Activated T-helper 17 cell treated with anti-CD3 and anti-CD28 coated beads, Interleukin-2, amount 50 U/mL, for 72 hours (primary cell): Measurements from ENCODE around the gene SPDL1. TPM values are rescaled to one million over a fixed set of nuclear protein-coding genes. Genes with fewer than 3 reads are reported as not detected.

ENCODE experiments used
- ATAC-seq: fragments of 150-1000 bp; cut with Tn5 transposase; replicated peaks from 2 replicates; pipeline ENCODE4 v1.10.0; 2021; ENCODE audit warnings: mild to moderate bottlenecking, moderate library complexity
- H3K27ac Mint-ChIP-seq: one replicate; pipeline ENCODE4 v1.8.0; 2022; ENCODE audit warnings: mixed read lengths
- H3K27me3 Mint-ChIP-seq: one replicate; pipeline ENCODE4 v1.8.0; 2022; ENCODE audit warnings: mixed read lengths
- H3K36me3 Mint-ChIP-seq: one replicate; pipeline ENCODE4 v1.8.0; 2022; ENCODE audit warnings: low read depth, mild to moderate bottlenecking, mixed read lengths
- H3K4me1 Mint-ChIP-seq: one replicate; pipeline ENCODE4 v1.8.0; 2022; ENCODE audit warnings: mixed read lengths
- H3K4me3 Mint-ChIP-seq: one replicate; pipeline ENCODE4 v1.8.0; 2022; ENCODE audit warnings: mild to moderate bottlenecking, mixed read lengths
- H3K9me3 Mint-ChIP-seq: one replicate; pipeline ENCODE4 v1.8.0; 2022; ENCODE audit warnings: mixed read lengths
- total RNA-seq, 2 donors: library from RNA; stranded (reverse); gene quantifications; one replicate each; pipeline ENCODE4 v1.2.3, GENCODE V29; 2022

The SPDL1 gene
- total RNA-seq, 2 donors from 2014 or later: 22.8 to 38.4 TPM

DNA sequence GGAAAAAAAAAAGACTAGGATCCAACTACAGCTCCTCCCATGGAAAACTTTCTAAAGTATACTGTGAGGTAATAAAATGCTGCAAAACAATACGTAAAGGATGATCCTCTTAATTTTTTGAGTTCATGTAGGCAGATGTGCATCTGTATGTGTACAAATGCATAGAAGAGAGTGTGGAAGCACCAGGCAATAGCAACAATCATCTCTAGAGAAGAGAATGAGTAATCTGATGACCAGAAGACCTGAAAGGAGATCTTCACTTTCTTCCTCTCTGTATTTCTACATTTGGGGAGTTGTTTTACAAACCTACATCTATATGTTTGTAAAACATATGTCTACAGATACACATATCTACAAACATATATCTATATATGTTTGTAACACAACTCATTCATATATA lies 29.3 kb upstream of the SPDL1 start:
- no peak for ATAC-seq
- no peaks in the 10 kb centered on the region for H3K9me3 Mint-ChIP-seq
- no peak overlapping the region for H3K4me3 Mint-ChIP-seq
- H3K27ac Mint-ChIP-seq: no peak overlapping the region
- no peaks in the 10 kb centered on the region for H3K36me3 Mint-ChIP-seq
- no peaks in the 10 kb centered on the region for H3K4me1 Mint-ChIP-seq
- H3K27me3 Mint-ChIP-seq: peaks cover 31% of the 10 kb centered on the region

DNA sequence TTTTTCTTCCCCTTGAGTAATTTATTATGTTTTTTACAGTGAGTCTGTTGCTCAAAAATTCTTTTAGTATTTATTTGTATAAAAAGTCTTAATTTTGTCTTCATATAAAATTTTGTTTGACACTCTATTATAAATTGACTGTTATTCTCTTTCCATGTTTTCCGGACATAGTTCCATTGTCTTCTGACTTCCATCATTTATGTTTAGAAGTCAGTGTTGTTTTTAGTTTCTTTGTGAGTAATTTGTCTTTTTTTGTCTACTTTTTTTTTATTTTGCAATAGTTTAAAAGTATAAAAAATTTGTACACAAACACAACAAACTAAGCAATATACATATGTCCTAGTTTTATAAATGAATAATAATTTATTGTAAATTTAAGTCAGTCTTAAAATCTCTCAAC lies 25.7 kb upstream of the SPDL1 start:
- Mint-ChIP-seq H3K36me3 (no peaks in the 10 kb centered on the region), H3K4me3 (no peak overlapping the region), H3K27me3 (peaks cover 22% of the 10 kb centered on the region), H3K27ac (no peak overlapping the region), H3K9me3 (no peaks in the 10 kb centered on the region), H3K4me1 (no peaks in the 10 kb centered on the region)
- ATAC-seq: no peak

DNA sequence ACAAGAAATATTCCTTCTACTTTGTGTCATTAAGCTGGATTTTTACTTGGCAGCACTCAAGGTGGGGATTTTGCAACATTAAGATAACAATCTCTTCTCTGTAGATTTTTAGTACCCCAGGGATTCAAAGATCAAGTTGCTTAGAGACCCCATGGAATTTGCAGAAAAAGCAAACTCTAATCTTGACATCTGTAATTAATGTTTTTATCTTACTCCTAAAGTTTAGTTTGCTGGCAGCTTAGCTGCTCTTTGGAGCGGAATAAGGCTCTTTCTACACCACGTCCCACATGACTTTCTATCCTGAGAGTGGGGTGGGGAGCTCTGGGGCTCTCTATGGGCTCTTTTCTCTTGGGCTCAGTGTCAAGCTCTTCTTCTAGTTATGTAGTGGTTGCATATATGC lies 21.7 kb upstream of the SPDL1 start:
- H3K27me3 Mint-ChIP-seq: peaks cover 39% of the 10 kb centered on the region
- no peaks in the 10 kb centered on the region for H3K36me3 Mint-ChIP-seq
- H3K4me3 Mint-ChIP-seq: no peak overlapping the region
- ATAC-seq: no peak
- no peak overlapping the region for H3K27ac Mint-ChIP-seq
- H3K9me3 Mint-ChIP-seq: peaks cover 3% of the 10 kb centered on the region
- H3K4me1 Mint-ChIP-seq: no peaks in the 10 kb centered on the region

DNA sequence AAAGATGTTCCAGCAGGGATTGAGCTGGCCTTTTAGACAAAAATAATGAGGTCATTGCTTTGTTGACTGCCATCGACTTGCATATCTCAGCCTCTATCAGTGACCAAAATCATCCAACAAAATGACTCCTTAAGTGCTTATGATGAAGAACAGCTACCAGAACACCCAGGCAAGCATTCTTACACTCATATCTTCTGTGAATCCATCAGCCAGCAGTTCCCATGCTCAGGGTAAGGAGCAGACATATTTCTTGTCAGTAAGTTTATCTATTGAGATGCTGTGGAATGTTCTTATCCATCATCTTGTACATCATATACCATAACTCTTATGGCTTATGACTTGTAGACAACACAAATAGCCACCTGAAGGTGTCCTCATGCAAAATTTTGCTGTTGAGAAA lies 20.2 kb upstream of the SPDL1 start:
- H3K36me3 Mint-ChIP-seq: no peaks in the 10 kb centered on the region
- H3K4me1 Mint-ChIP-seq: no peaks in the 10 kb centered on the region
- no peak overlapping the region for H3K4me3 Mint-ChIP-seq
- no peak for ATAC-seq
- peaks cover 49% of the 10 kb centered on the region for H3K27me3 Mint-ChIP-seq
- peaks cover 3% of the 10 kb centered on the region for H3K9me3 Mint-ChIP-seq
- no peak overlapping the region for H3K27ac Mint-ChIP-seq

DNA sequence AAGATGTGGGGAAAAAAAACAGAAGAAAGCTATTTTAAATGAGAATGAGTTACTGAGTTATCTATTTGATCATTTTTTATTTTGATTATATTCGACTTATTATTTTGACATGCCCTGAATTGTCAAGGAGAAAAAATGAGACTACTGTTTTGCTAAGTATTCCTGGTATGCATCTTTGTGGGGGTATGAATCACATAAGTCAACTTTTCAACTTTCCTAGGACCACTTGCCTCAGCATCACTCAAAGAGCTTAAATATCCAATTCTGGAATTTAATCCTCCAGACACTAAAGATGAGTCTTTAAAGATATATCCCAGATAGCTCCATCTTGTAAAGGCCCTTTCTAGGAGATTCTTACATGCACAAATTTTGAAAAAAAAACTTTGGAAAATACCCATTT lies 17.4 kb upstream of the SPDL1 start:
- Mint-ChIP-seq H3K4me1 (no peaks in the 10 kb centered on the region), H3K27me3 (peaks cover 46% of the 10 kb centered on the region), H3K9me3 (peaks cover 3% of the 10 kb centered on the region)

DNA sequence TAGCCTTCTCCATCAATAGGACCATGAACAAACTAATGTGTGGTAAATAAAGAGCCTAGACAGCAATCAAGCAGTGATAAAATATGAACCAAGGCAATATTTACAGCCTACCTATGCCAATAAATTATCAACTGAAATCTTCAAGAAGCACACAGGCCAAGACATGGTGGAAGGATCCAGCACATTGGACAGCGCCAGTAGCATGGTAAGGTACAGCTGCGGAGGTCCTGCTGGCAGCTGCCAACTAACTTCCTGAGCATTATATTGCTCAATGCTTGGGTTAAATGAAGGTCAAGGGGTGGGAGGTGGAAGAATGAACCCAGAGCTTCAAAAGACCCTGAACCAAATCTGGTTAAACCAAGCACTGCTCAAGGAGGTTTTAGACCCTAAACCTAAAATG lies 16.5 kb upstream of the SPDL1 start:
- peaks cover 3% of the 10 kb centered on the region for H3K9me3 Mint-ChIP-seq
- peaks cover 46% of the 10 kb centered on the region for H3K27me3 Mint-ChIP-seq
- H3K4me1 Mint-ChIP-seq: no peaks in the 10 kb centered on the region
- H3K27ac Mint-ChIP-seq: no peak overlapping the region
- no peaks in the 10 kb centered on the region for H3K36me3 Mint-ChIP-seq
- ATAC-seq: no peak
- no peak overlapping the region for H3K4me3 Mint-ChIP-seq

More for the DNA sequence above, 17.4 kb upstream of the SPDL1 start:
- no peak overlapping the region for H3K4me3 Mint-ChIP-seq
- H3K27ac Mint-ChIP-seq: no peak overlapping the region
- H3K36me3 Mint-ChIP-seq: no peaks in the 10 kb centered on the region
- no peak for ATAC-seq

DNA sequence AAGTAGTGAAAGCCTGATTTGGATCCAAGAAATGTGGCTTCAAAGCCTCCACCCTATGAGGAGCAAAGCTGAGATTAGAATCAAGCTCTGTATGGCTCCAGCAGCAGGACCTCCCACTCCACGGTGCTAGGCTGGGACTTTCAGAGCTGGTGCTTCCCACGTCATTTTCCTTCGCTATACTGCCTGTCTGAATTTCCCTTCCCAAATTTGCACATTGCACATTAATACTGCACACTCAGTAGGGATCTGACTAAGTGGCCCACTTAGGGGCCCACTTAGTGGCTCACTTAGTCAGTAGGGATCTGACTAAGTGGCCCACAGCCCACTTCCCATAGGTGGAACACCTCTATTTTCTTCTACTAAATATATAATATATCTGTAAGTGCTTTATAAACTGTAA lies 14.1 kb upstream of the SPDL1 start:
- no peaks in the 10 kb centered on the region for H3K4me1 Mint-ChIP-seq
- no peak overlapping the region for H3K27ac Mint-ChIP-seq
- H3K27me3 Mint-ChIP-seq: peaks cover 41% of the 10 kb centered on the region
- H3K36me3 Mint-ChIP-seq: no peaks in the 10 kb centered on the region
- no peak overlapping the region for H3K4me3 Mint-ChIP-seq
- ATAC-seq: peak; percentile 88
- H3K9me3 Mint-ChIP-seq: peaks cover 3% of the 10 kb centered on the region

DNA sequence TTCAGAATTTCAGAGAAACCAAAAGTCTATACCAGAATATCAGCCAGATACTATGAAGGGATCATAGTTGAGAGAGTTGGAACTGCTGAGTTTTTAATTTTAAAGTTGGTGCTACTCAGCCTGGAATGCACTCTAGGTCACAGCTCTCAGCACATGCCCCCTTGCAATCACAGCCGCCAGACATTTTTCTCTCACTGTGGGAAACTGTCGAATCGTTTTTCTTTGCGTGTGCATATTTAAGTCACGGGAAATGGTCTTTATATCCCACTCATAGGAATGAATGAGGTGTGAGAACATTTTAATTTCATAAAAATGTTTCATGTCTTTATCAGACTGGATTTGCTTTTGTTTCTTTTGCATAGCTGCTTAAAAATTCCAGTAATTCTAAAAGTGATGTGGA lies 12.2 kb upstream of the SPDL1 start:
- no peak for ATAC-seq
- Mint-ChIP-seq H3K36me3 (no peaks in the 10 kb centered on the region), H3K27me3 (peaks cover 43% of the 10 kb centered on the region), H3K9me3 (no peaks in the 10 kb centered on the region), H3K4me1 (no peaks in the 10 kb centered on the region), H3K27ac (no peak overlapping the region), H3K4me3 (no peak overlapping the region)

DNA sequence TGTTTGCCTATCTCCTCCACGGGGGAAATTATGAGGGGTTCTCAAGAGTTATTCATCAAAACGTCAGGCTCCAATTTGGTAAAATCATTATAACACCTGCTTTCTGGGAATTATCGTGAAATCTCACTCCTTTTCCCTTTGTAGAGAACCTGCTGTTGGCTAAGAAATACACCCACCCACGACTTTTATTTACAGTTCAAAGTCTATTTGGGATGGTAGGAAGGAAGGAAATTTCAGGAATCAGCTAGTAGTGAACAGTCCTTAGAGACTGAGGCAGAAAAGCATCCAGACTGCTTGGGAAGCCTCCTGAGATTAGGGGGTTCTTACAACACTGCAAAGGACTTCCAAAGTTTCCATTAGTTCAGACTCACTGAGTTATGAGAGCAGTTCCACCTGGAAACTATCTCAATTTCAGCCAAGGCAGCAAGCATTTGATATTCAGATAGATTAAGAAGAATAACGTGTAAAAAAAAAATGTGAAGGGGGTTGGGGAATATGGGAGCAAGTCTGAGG lies 9.4 kb upstream of the SPDL1 start:
- Mint-ChIP-seq H3K4me3 (no peak overlapping the region), H3K27me3 (peaks cover 37% of the 10 kb centered on the region), H3K36me3 (no peaks in the 10 kb centered on the region), H3K27ac (no peak overlapping the region), H3K4me1 (no peaks in the 10 kb centered on the region), H3K9me3 (no peaks in the 10 kb centered on the region)
- no peak for ATAC-seq

DNA sequence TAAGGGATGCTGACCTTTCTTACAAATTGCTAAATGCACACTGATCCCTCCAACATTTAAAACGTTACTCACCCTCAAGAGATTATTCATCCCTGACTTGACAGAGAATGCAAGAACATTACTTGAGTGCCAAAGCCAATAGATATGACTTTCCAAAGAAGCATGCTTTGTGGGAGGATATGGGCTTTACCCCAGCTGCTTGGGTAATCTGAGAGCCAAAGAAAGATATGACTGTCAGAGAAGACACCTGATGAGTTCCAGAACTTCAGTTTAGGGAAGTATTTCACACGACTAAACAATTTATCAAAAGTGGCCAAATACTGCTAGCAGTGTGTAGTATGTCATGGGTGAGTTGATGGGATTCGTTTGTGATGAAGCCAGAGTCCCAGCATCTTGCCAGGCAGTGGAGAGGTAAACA lies 7.4 kb upstream of the SPDL1 start:
- Mint-ChIP-seq H3K27me3 (peaks cover 23% of the 10 kb centered on the region), H3K9me3 (no peaks in the 10 kb centered on the region), H3K4me1 (peaks cover 5% of the 10 kb centered on the region), H3K36me3 (no peaks in the 10 kb centered on the region), H3K4me3 (no peak overlapping the region), H3K27ac (no peak overlapping the region)
- ATAC-seq: peak; percentile 34

DNA sequence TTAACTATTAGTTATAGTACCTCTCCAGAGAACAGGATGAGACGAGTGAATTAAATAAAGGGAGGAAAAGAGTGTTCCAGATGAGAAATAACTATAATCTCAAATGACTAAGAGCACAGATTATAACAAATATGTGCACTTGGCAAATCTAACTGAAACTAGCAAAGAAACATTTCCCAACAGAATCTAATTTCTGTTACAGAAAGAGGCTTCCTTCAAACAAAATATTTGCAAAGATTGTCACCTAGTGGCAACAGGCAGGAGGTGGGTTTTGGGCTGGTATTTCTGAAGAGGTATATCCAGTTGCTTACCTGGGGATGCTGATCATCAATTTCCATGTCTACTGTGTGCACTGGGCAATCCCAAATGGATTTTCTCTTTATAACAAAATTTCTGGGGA lies 5.6 kb upstream of the SPDL1 start:
- Mint-ChIP-seq H3K27me3 (peaks cover 23% of the 10 kb centered on the region), H3K9me3 (no peaks in the 10 kb centered on the region), H3K36me3 (no peaks in the 10 kb centered on the region), H3K27ac (no peak overlapping the region), H3K4me1 (peaks cover 10% of the 10 kb centered on the region), H3K4me3 (no peak overlapping the region)
- ATAC-seq: no peak

DNA sequence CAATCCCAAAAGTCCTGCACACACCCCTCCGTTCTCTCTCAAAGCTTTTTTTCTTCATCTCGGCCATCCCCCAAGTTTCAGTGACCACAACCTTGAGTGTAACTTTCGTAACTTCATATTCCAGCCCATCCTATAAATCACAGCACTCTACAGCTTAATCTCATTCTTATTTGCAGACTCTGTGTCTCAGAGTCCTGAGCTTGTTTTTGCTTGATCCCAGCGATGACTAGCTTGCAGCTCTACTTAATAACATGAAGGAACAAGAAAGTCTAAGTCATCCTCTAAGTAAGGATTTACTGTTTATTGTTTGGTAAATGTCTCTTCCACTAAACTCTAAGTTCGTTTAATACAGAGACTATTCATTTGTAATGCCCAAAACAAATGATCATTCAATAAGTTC lies 2.6 kb upstream of the SPDL1 start:
- peaks cover 13% of the 10 kb centered on the region for H3K27me3 Mint-ChIP-seq
- peak overlapping the region; percentile 5 for H3K4me3 Mint-ChIP-seq
- H3K36me3 Mint-ChIP-seq: peaks cover 8% of the 10 kb centered on the region
- peaks cover 15% of the 10 kb centered on the region for H3K4me1 Mint-ChIP-seq
- no peaks in the 10 kb centered on the region for H3K9me3 Mint-ChIP-seq
- H3K27ac Mint-ChIP-seq: peak overlapping the region; percentile 9
- ATAC-seq: no peak

DNA sequence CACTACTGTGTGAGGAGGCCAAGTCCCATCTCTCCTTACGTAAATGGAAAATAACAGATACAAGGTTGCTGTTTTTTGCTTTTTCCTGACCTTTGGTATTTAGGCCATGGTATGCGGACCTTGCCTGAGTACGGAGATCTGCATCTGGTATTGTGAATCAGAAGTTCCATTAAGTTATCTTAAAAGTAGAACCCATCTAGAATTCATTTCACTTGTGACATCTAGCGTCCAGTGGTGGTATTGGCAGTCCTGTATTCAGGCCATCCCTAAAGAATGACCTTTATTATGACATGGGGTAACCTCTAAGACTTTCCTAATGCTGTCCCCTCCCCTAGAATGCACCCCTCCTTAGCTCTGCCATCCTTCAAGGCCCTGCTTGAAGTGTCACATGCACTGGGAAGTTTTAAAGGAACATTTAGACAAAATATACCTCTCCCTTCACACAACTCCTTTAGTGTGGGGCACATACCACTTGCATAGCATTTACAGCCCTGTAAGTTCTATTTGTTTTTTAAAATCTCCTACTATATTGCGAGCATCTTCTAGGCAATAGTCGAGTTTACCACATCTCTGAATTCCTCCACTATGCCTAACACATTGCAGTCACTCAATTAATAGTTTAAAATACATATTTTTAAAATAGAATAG lies 1.9 kb upstream of the SPDL1 start:
- Mint-ChIP-seq H3K4me1 (peaks cover 22% of the 10 kb centered on the region), H3K36me3 (peaks cover 8% of the 10 kb centered on the region), H3K27ac (peak overlapping the region; percentile 9), H3K27me3 (peaks cover 7% of the 10 kb centered on the region), H3K9me3 (no peaks in the 10 kb centered on the region), H3K4me3 (peak overlapping the region; percentile 5)
- ATAC-seq: peak; percentile 42

DNA sequence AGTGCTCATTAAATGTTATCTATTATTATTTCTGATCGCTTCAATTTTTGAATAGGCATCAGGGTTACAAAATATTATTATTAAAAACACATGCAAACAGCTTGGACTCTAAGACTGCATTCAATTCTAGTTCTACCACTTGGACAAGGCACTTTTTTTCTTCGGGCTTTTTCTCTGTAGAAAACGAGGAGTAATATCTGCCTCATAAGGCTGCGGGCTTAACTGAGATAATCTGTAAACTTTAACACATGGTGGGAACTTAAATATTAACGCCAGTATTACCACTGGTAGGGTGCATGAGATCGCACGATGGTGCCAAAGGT lies 511 bp upstream of the SPDL1 start:
- Mint-ChIP-seq H3K27me3 (no peaks in the 10 kb centered on the region), H3K9me3 (no peaks in the 10 kb centered on the region), H3K4me3 (peak overlapping the region; percentile 97), H3K36me3 (peaks cover 10% of the 10 kb centered on the region), H3K27ac (peak overlapping the region; percentile 97), H3K4me1 (peaks cover 24% of the 10 kb centered on the region)
- peak; percentile 32 for ATAC-seq

DNA sequence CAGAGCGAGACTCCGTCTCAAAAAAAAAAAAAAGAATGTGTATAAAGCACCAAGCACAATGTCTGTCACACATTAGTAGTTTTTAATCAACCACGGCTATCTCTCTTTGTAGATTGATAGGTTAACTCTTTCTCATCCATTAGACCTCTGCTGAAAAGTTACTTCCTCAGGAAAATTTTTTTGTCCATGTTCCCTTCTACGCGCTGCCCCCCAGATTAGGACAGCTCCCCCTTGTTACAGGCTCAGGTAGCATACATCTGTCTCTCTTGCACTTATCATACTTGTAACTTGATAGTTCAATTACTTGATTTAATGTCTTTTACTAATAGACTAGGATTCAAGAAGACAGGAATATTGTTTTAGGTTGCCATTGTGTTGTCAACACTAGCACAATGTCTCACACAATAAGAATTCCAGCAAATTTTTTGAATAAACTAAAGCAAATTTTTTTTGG lies 1.5 kb downstream of the SPDL1 start:
- Mint-ChIP-seq H3K27ac (peak overlapping the region; percentile 97), H3K4me3 (peak overlapping the region; percentile 97), H3K9me3 (no peaks in the 10 kb centered on the region), H3K36me3 (peaks cover 29% of the 10 kb centered on the region), H3K27me3 (no peaks in the 10 kb centered on the region), H3K4me1 (peaks cover 24% of the 10 kb centered on the region)
- ATAC-seq: no peak

DNA sequence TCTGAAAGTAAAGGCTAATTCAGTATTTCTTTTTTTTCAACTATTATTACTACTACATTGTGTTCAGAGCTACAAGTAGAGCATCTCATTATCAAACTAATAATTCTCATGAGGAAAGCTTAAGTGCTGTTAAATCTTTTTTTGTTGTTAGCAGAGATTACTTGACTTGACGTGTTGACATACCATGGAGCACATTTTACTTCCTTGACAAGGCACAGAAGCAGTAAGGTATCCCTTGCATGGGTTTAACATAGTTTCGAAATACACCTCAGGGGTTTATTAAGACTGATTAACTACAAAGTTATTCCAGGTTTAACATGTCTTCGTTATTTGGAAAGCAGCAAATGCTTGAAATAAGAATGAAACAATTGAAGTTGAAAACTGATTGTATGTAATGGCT lies 7.0 kb downstream of the SPDL1 start:
- Mint-ChIP-seq H3K4me1 (peaks cover 13% of the 10 kb centered on the region), H3K4me3 (no peak overlapping the region), H3K27ac (no peak overlapping the region), H3K9me3 (no peaks in the 10 kb centered on the region), H3K27me3 (no peaks in the 10 kb centered on the region), H3K36me3 (peaks cover 77% of the 10 kb centered on the region)
- ATAC-seq: no peak
